Measurements from ENCODE around the gene WWOX.

The WWOX gene

DNA sequence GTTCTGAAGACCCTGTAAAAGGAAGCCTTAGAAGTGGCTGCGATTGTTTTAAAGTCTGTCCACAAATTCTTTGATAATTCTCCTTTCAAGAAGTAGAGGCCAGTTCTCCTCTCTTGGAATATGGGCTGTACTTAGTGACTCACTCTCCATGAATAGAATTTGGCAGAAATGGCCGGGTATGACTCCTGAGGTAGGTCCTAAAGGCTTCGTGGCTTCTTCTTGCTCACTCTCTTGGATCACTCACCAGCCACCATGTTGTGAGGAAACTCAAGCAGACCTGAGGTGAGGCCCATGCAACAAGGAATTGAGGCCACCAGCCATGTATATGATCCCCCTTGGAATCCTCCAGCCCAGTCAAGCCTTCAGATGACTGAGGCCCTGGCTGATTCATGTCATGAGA, 75.8 kb downstream of the WWOX start:
- H3K4me3 ChIP-seq (replicated peaks in 1 of 2; ENCODE audit: low read depth in 2 of 2, low read length in 2 of 2), result no peak overlapping the region
- TF ChIP-seq, protein P1, sequence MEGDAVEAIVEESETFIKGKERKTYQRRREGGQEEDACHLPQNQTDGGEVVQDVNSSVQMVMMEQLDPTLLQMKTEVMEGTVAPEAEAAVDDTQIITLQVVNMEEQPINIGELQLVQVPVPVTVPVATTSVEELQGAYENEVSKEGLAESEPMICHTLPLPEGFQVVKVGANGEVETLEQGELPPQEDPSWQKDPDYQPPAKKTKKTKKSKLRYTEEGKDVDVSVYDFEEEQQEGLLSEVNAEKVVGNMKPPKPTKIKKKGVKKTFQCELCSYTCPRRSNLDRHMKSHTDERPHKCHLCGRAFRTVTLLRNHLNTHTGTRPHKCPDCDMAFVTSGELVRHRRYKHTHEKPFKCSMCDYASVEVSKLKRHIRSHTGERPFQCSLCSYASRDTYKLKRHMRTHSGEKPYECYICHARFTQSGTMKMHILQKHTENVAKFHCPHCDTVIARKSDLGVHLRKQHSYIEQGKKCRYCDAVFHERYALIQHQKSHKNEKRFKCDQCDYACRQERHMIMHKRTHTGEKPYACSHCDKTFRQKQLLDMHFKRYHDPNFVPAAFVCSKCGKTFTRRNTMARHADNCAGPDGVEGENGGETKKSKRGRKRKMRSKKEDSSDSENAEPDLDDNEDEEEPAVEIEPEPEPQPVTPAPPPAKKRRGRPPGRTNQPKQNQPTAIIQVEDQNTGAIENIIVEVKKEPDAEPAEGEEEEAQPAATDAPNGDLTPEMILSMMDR (IDR thresholded peaks at IDR 0.05; ENCODE audit: low read depth, low read length), result no peak
- peak in 1 of 2 donors; percentile 27 for DNase-seq (ENCODE audit: low read depth in 2 of 2)

DNA sequence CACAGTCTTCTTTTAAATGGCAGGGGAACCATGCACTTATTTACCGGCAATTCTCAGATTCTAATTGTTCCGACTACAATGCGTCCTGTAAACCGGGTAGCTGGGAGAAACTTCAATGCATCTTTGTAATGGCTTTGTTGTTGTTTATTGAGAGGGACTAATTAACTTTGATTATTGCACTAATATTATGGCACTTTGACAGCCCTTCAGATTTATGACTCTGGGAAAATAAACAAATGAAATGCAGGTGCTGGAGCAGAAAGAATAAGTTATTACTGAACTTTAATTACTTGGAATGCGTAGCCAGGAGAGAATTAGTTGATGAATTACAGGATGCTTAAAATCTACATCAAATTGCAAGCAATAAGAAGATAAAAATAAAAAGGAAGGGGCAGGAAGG, 77.0 kb downstream of the WWOX start:
- TF ChIP-seq, protein P1 (IDR thresholded peaks at IDR 0.05; ENCODE audit: low read depth, low read length), result no peak
- DNase-seq (ENCODE audit: low read depth in 2 of 2), result no peak
- H3K4me3 ChIP-seq (replicated peaks in 1 of 2; ENCODE audit: low read depth in 2 of 2, low read length in 2 of 2), result no peak overlapping the region

DNA sequence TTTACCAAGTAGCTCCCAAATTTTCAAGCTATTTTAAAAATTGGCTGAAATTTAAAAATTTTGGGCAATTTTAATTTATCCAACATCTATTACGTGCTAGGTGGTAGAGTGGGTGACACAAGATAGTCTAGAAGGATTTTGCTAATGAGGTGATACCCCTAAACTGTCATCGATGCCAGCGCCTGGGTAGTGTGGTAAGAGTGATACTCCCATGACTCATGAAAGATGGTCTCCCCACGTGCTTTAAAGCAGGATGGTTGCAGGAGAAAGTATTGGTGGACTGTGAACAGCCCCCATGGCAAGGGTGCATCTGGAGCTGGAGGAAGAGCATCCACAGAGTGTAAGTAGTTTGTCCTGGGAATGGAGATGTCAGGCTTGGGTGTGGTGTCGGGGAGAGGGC, 77.8 kb downstream of the WWOX start:
- no peak for DNase-seq (ENCODE audit: low read depth in 2 of 2)
- TF ChIP-seq, protein P1 (IDR thresholded peaks at IDR 0.05; ENCODE audit: low read depth, low read length), result no peak
- no peak overlapping the region for H3K4me3 ChIP-seq (replicated peaks in 1 of 2; ENCODE audit: low read depth in 2 of 2, low read length in 2 of 2)

DNA sequence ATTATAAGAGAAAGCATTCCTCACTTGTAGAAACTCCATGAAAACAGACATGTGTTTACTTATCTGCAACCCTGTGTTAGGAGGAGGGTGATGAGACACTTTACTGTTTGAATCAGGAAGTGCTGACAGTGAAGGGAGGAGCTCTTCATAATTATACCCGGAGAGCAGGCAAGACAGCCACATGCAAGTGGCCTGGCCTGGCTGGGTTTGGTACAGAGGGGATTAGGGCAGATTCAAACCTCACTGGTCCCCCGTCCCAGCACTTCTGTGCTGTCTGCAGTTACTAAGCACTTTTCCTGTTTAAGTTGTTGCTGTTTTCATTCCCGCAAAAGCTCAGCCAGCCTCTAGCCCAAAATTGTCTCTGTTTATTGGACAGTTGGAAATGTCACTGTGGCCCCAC, 78.5 kb downstream of the WWOX start:
- H3K4me3 ChIP-seq (replicated peaks in 1 of 2; ENCODE audit: low read depth in 2 of 2, low read length in 2 of 2), result no peak overlapping the region
- TF ChIP-seq, protein P1 (IDR thresholded peaks at IDR 0.05; ENCODE audit: low read depth, low read length), result no peak
- no peak for DNase-seq (ENCODE audit: low read depth in 2 of 2)

DNA sequence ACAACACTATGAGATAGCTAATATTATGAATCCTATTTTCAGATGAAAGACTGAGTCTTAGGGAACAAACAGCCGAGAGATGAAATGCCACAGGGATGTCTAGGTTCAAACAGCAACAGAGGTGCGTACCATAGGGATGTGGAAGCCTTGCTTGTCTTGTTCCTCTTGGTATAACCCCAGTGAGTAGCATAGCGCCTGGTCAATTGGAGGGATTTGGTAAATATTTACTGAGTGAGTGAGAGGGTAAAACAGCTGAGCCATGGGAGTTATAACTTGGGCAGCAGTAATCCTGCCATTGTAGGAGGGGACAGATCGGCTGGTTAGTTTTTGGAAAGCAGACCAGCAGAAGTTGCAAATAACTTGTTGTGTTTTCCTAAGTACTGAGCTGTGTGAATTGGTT, 80.2 kb downstream of the WWOX start:
- no peak overlapping the region for H3K4me3 ChIP-seq (replicated peaks in 1 of 2; ENCODE audit: low read depth in 2 of 2, low read length in 2 of 2)
- TF ChIP-seq, protein P1 (IDR thresholded peaks at IDR 0.05; ENCODE audit: low read depth, low read length), result no peak
- no peak for DNase-seq (ENCODE audit: low read depth in 2 of 2)

DNA sequence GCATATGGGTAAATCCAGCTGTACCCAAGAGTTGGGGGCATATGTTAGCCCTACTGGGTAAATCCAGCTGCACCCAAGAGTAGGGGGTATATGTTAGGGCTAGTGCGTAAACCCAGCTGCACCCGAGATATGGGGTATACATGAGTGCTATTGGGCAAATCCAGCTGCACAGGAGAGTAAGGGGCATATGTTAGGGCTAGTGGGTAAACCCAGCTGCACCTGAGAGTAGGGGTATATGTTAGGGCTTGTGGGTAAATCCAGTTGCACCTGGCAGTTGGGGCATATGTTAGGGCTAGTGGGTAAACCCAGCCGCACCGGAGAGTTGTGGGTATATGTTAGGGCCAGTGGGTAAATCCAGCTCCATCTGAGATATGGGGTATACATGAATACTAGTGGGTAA, 80.9 kb downstream of the WWOX start:
- DNase-seq (ENCODE audit: low read depth in 2 of 2), result no peak
- TF ChIP-seq, protein P1 (IDR thresholded peaks at IDR 0.05; ENCODE audit: low read depth, low read length), result no peak
- H3K4me3 ChIP-seq (replicated peaks in 1 of 2; ENCODE audit: low read depth in 2 of 2, low read length in 2 of 2), result no peak overlapping the region

DNA sequence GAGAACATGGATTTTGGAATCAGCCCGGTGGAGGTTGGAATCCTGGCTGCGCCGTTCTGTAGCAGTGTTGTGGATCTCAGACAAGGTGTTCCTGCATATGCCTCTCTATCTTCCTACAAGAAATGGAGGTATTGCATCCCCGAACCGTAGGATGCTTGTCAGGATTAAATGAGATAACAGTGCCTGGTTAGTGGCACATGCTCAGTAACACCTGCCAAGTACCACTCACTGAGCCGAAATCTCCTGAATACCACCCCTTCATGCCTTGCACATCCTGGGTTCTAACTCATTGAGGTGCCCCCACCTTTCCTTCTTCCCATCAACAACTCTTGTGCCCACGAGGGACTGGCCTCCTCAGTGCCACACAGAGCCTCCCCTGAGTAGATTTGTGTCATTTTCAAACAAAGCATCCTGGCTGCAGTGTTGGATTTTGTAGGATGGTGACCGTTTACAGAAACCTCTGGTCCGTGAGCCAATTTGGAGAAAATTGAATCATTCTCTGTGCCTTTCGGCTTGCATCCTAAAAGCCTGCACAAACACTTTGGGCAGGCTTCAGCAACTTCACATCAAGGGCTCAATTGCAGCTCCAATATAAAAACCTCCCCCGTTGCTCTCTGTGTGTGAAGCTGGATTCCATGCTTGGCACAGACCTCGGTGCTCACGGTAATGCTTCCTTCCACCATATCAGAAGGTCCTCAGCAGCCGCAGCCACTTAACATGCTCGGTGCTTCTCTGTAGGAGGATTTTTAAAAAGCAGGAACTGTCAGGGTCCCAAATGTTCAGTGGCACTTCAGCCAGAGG, 84.2 kb downstream of the WWOX start:
- no peak for DNase-seq (ENCODE audit: low read depth in 2 of 2)
- TF ChIP-seq, protein P1 (IDR thresholded peaks at IDR 0.05; ENCODE audit: low read depth, low read length), result no peak
- H3K4me3 ChIP-seq (replicated peaks in 1 of 2; ENCODE audit: low read depth in 2 of 2, low read length in 2 of 2), result no peak overlapping the region
